ENCODE results near the gene SYCN.

The SYCN gene

GRCh38 chr19:39168258-39169142 is 35.6 kb downstream of the SYCN start:
- no peak for DNase-seq (ENCODE audit: low spot score)
- in situ Hi-C loops (cut with MboI; ENCODE audit: low sequenced_read_pairs, unreplicated experiment), result no loop called here
- TF ChIP-seq CTCF (IDR thresholded peaks at IDR 0.05; ENCODE audit: borderline replicate concordance, control extremely low read depth, extremely low read depth, insufficient read depth, missing control alignments), result no peak

DNA sequence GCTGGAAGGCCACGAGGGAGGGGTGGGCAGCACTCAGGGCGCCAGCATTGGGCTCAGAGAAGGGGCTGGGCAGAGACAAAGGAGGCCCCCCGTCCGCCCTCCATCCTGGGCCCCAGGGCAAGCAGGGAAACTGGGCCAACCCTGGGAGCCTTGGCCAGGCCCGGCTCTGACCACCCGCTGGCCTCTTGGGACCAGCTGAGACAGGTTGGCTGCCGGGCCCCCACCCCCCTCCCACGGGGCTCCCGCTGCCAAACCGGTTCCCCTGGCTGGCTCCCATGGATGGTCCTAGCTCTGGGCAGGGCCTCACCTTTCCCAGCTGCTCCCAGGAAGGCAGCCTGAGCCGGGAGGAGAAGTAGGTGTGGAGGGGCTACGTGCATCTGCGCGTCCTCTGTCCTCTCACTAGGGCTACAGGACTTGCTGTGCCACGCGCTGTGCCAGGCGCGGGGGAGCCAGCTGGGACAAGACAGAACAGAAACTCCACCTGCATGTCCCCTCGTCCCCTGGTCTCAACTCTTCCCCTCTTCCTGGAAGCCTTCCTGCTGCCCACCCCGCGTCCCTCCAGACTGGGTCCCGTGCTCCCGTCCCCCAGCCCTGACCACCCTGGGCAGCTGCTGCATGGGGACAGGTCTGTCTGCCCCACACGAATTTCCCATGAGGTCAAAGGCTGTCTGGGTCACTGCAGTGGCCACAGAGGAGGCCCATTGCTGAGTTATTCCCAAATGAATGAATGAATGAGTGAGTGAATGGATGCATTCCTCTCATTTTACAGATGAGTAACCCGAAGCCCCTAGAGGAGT is 36.4 kb downstream of the SYCN start:
- no peak for TF ChIP-seq CTCF (IDR thresholded peaks at IDR 0.05; ENCODE audit: borderline replicate concordance, control extremely low read depth, extremely low read depth, insufficient read depth, missing control alignments)
- no peak for DNase-seq (ENCODE audit: low spot score)
- in situ Hi-C loops (cut with MboI; ENCODE audit: low sequenced_read_pairs, unreplicated experiment), result no loop called here

- no peak for DNase-seq (ENCODE audit: low spot score)
- in situ Hi-C loops (cut with MboI; ENCODE audit: low sequenced_read_pairs, unreplicated experiment), result no loop called here
- no peak for TF ChIP-seq CTCF (IDR thresholded peaks at IDR 0.05; ENCODE audit: borderline replicate concordance, control extremely low read depth, extremely low read depth, insufficient read depth, missing control alignments)
These were observed 37.3 kb downstream of the SYCN start for GRCh38 chr19:39166571-39167391.

GRCh38 chr19:39165857-39166256 is 38.2 kb downstream of the SYCN start:
- in situ Hi-C loops (cut with MboI; ENCODE audit: low sequenced_read_pairs, unreplicated experiment), result no loop called here

DNA sequence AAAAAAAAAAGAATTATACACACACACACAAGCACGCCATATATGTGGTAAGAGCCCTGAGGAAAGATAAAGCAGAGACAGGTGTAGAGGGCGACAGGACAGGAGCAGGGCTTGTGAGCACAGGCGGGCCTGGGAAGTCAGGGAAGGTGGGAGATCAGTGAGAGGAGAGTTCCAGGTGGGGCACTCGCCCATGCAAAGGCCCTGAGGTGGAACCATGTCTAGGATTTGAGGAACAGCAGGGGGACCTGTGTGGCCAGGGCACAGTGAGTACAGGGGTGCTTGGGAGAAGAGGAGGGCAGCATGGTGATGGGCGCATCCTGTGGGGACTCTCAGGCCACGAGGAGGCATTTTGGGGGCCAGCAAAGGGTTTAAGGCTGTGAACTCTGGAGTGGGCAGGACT is 39.8 kb downstream of the SYCN start:
- no peak for TF ChIP-seq CTCF (IDR thresholded peaks at IDR 0.05; ENCODE audit: borderline replicate concordance, control extremely low read depth, extremely low read depth, insufficient read depth, missing control alignments)
- in situ Hi-C loops (cut with MboI; ENCODE audit: low sequenced_read_pairs, unreplicated experiment), result no loop called here
- DNase-seq (ENCODE audit: low spot score), result no peak

More at GRCh38 chr19:39165857-39166256, 38.2 kb downstream of the SYCN start:
- no peak for DNase-seq (ENCODE audit: low spot score)
- TF ChIP-seq CTCF (IDR thresholded peaks at IDR 0.05; ENCODE audit: borderline replicate concordance, control extremely low read depth, extremely low read depth, insufficient read depth, missing control alignments), result no peak

DNA sequence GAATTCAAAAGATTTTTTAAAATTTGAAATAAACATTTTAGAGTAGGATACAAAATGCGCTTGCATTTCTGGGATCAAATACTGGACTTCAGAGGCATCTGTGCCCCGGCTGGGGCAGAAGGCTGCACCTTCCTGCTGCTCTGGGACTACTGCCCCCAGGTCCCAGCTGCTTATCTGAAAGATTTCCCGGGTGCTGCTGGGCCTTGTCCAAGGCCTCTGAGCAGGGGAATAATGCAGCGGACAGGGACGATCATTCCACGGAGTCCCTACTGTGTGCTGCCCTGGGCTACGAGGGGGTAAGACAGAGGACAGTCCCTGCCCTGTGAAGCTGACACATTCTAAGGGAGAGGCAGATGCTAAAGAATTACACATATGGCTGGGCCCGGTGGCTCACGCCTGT is 40.4 kb downstream of the SYCN start:
- in situ Hi-C loops (cut with MboI; ENCODE audit: low sequenced_read_pairs, unreplicated experiment), result no loop called here
- DNase-seq (ENCODE audit: low spot score), result no peak
- TF ChIP-seq CTCF (IDR thresholded peaks at IDR 0.05; ENCODE audit: borderline replicate concordance, control extremely low read depth, extremely low read depth, insufficient read depth, missing control alignments), result no peak

Data from GM13976 (cell line).